GM19099 (cell line): ENCODE data around the gene WTIP.

ENCODE experiments used
- POLR2A ChIP-seq: IDR thresholded peaks from 3 replicates; pipeline ENCODE4 v1.6.1; 2011; ENCODE audit warnings: low read depth; ENCODE audit not compliant: insufficient read length; ENCODE audit errors: extremely low read depth

The WTIP gene

GRCh38 chr19:34480971-34481841 lies at the start of gene WTIP:
Gene WTIP (plus strand): TSS chr19:34481758. CDS start chr19:34481975, 217 bp downstream.
- TF ChIP-seq POLR2A, result no peak

GRCh38 chr19:34432797-34433196 lies 48.8 kb upstream of the WTIP start:
- TF ChIP-seq POLR2A, result no peak

GRCh38 chr19:34436716-34437115 lies 44.8 kb upstream of the WTIP start:
- TF ChIP-seq POLR2A, result no peak

- no peak for TF ChIP-seq POLR2A
Measured at GRCh38 chr19:34448191-34448590, 33.4 kb upstream of the WTIP start.

GRCh38 chr19:34452723-34453122 lies 28.8 kb upstream of the WTIP start:
- TF ChIP-seq POLR2A, result no peak

GRCh38 chr19:34454091-34454490 lies 27.5 kb upstream of the WTIP start:
- TF ChIP-seq POLR2A, result no peak

GRCh38 chr19:34454685-34455084 lies 26.9 kb upstream of the WTIP start:
- no peak for TF ChIP-seq POLR2A

- no peak for TF ChIP-seq POLR2A
Measured at GRCh38 chr19:34457446-34457845, 24.1 kb upstream of the WTIP start.

GRCh38 chr19:34458677-34459076 lies 22.9 kb upstream of the WTIP start:
- no peak for TF ChIP-seq POLR2A

GRCh38 chr19:34459614-34460013 lies 21.9 kb upstream of the WTIP start:
- no peak for TF ChIP-seq POLR2A

- TF ChIP-seq POLR2A, result no peak
Measured at GRCh38 chr19:34461375-34462100, 20.0 kb upstream of the WTIP start.

GRCh38 chr19:34468409-34468808 lies 13.1 kb upstream of the WTIP start:
- no peak for TF ChIP-seq POLR2A

GRCh38 chr19:34471906-34472700 lies 9.5 kb upstream of the WTIP start:
- no peak for TF ChIP-seq POLR2A

- TF ChIP-seq POLR2A, result no peak
Measured at GRCh38 chr19:34474233-34474989, 7.1 kb upstream of the WTIP start.

GRCh38 chr19:34475026-34475974 lies 6.3 kb upstream of the WTIP start:
- TF ChIP-seq POLR2A, result no peak
